Astrocyte (in vitro differentiated cells and primary cell): ENCODE results near the gene RNF150. TPM values are rescaled to one million over a fixed set of nuclear protein-coding genes. Genes with fewer than 3 reads are reported as not detected.

Experiments
- DNase-seq: peaks from one replicate; pipeline ENCODE4 v3.0.0-alpha.2; 2010; ENCODE audit warnings: low read depth
- FAIRE-seq: peaks from 2 replicates; lab custom pipeline; 2011; peaks lifted over from hg19 to GRCh38; lab: Jason Lieb, UNC
- H2AFZ ChIP-seq: 2 replicates; pipeline ENCODE4 v1.6.0; 2012; ENCODE audit warnings: low read depth, low read length, inconsistent platforms
- H3K27ac ChIP-seq: 2 replicates; pipeline ENCODE4 v1.5.1; 2011; ENCODE audit warnings: low read depth, low read length, inconsistent platforms
- H3K27me3 ChIP-seq: 2 replicates; pipeline ENCODE4 v1.6.0; 2011; ENCODE audit warnings: low read length, inconsistent platforms; ENCODE audit not compliant: insufficient read depth
- H3K36me3 ChIP-seq: 2 replicates; pipeline ENCODE4 v1.5.1; 2011; ENCODE audit warnings: low read length, inconsistent platforms; ENCODE audit not compliant: insufficient read depth
- H3K4me1 ChIP-seq: 2 replicates; pipeline ENCODE4 v1.5.1; 2011; ENCODE audit warnings: low read length, inconsistent platforms; ENCODE audit not compliant: insufficient read depth
- H3K4me2 ChIP-seq: 2 replicates; pipeline ENCODE4 v1.6.0; 2012; ENCODE audit warnings: low read length, inconsistent platforms
- H3K4me3 ChIP-seq: 2 replicates; pipeline ENCODE4 v1.5.1; 2011; ENCODE audit warnings: low read depth, mild to moderate bottlenecking, low read length, inconsistent platforms; ENCODE audit not compliant: insufficient read depth
- H3K79me2 ChIP-seq: 2 replicates; pipeline ENCODE4 v1.6.0; 2012; ENCODE audit warnings: mild to moderate bottlenecking, low read length, inconsistent platforms; ENCODE audit not compliant: insufficient read depth
- H3K9ac ChIP-seq: 2 replicates; pipeline ENCODE4 v1.6.0; 2012; ENCODE audit warnings: mild to moderate bottlenecking, low read length, inconsistent platforms
- H3K9me3 ChIP-seq: 2 replicates; pipeline ENCODE4 v1.5.1; 2012; ENCODE audit warnings: low read depth, mild to moderate bottlenecking, low read length, inconsistent platforms; ENCODE audit not compliant: insufficient read depth
- H4K20me1 ChIP-seq: 2 replicates; pipeline ENCODE4 v1.6.0; 2012; ENCODE audit warnings: low read length, inconsistent platforms; ENCODE audit not compliant: insufficient read depth
- H3K27ac Mint-ChIP-seq: one replicate; pipeline ENCODE4 v1.8.0; 2021; ENCODE audit warnings: mild to moderate bottlenecking, mixed read lengths; ENCODE audit not compliant: unreplicated experiment
- H3K27me3 Mint-ChIP-seq: one replicate; pipeline ENCODE4 v1.8.0; 2021; ENCODE audit warnings: low read depth, mixed read lengths; ENCODE audit not compliant: unreplicated experiment
- H3K36me3 Mint-ChIP-seq: one replicate; pipeline ENCODE4 v1.8.0; 2021; ENCODE audit warnings: low read depth, mixed read lengths; ENCODE audit not compliant: unreplicated experiment
- H3K4me1 Mint-ChIP-seq: one replicate; pipeline ENCODE4 v1.8.0; 2021; ENCODE audit warnings: low read depth, mixed read lengths; ENCODE audit not compliant: unreplicated experiment
- H3K4me3 Mint-ChIP-seq: one replicate; pipeline ENCODE4 v1.8.0; 2021; ENCODE audit warnings: mild to moderate bottlenecking, moderate library complexity, mixed read lengths; ENCODE audit not compliant: unreplicated experiment
- H3K9me3 Mint-ChIP-seq: one replicate; pipeline ENCODE4 v1.8.0; 2021; ENCODE audit warnings: mild to moderate bottlenecking, mixed read lengths; ENCODE audit not compliant: unreplicated experiment
- CTCF ChIP-seq: IDR thresholded peaks from 2 replicates; pipeline ENCODE4 v1.5.1; 2011; ENCODE audit warnings: low read depth, mild to moderate bottlenecking, inconsistent platforms, low read length, moderate library complexity; ENCODE audit not compliant: insufficient read depth
- EZH2 ChIP-seq: IDR thresholded peaks from 2 replicates; pipeline ENCODE4 v1.6.1; 2012; ENCODE audit warnings: mild to moderate bottlenecking, low read length, inconsistent platforms; ENCODE audit not compliant: insufficient read depth
- total RNA-seq: library from RNA; stranded (reverse); gene quantifications from 2 replicates; pipeline ENCODE4 v1.2.1, GENCODE V29; 2021

Gene RNF150
- total RNA-seq, 1 donor from 2014 or later: 5.2 TPM

- H3K27ac ChIP-seq: no peak overlapping the region
- H3K9ac ChIP-seq: no peak overlapping the region
- Mint-ChIP-seq H3K27me3 (no peaks in the 10 kb centered on the region), H3K36me3 (no peaks in the 10 kb centered on the region), H3K27ac (no peak overlapping the region), H3K4me3 (no peak overlapping the region), H3K4me1 (peaks cover 6% of the 10 kb centered on the region), H3K9me3 (no peaks in the 10 kb centered on the region)
- H2AFZ ChIP-seq: no peak overlapping the region
- no peaks in the 10 kb centered on the region for H3K27me3 ChIP-seq
- no peak overlapping the region for H3K4me3 ChIP-seq
- H3K4me2 ChIP-seq: peak overlapping the region; percentile 8
- FAIRE-seq (peak; percentile 81), DNase-seq (peak; percentile 83)
- no peaks in the 10 kb centered on the region for H3K9me3 ChIP-seq
- TF ChIP-seq CTCF: no peak
- no peak for TF ChIP-seq EZH2
- no peaks in the 10 kb centered on the region for H3K79me2 ChIP-seq
- no peaks in the 10 kb centered on the region for H3K36me3 ChIP-seq
- H4K20me1 ChIP-seq: no peaks in the 10 kb centered on the region
- peaks cover 5% of the 10 kb centered on the region for H3K4me1 ChIP-seq
Observed at GRCh38 chr4:141020801-141021261, 112.4 kb downstream of the RNF150 start.

- FAIRE-seq: no peak
- TF ChIP-seq EZH2 (no peak), CTCF (no peak)
Observed at GRCh38 chr4:141019768-141020167, 113.5 kb downstream of the RNF150 start.

GRCh38 chr4:141016117-141016798 lies 117.0 kb downstream of the RNF150 start:
- H2AFZ ChIP-seq: no peak overlapping the region
- H3K4me1 ChIP-seq: peaks cover 5% of the 10 kb centered on the region
- H3K36me3 ChIP-seq: no peaks in the 10 kb centered on the region
- no peak overlapping the region for H3K9ac ChIP-seq
- no peak overlapping the region for H3K4me3 ChIP-seq
- Mint-ChIP-seq H3K36me3 (no peaks in the 10 kb centered on the region), H3K4me3 (no peak overlapping the region), H3K27ac (no peak overlapping the region), H3K4me1 (peaks cover 6% of the 10 kb centered on the region), H3K9me3 (no peaks in the 10 kb centered on the region), H3K27me3 (no peaks in the 10 kb centered on the region)
- no peak for FAIRE-seq
- no peak for DNase-seq
- H4K20me1 ChIP-seq: no peaks in the 10 kb centered on the region
- no peaks in the 10 kb centered on the region for H3K9me3 ChIP-seq
- no peak overlapping the region for H3K4me2 ChIP-seq
- TF ChIP-seq EZH2 (no peak), CTCF (no peak)
- no peaks in the 10 kb centered on the region for H3K27me3 ChIP-seq
- no peak overlapping the region for H3K27ac ChIP-seq
- no peaks in the 10 kb centered on the region for H3K79me2 ChIP-seq

More at GRCh38 chr4:141019768-141020167, 113.5 kb downstream of the RNF150 start:
- Mint-ChIP-seq H3K9me3 (no peaks in the 10 kb centered on the region), H3K36me3 (no peaks in the 10 kb centered on the region), H3K27ac (no peak overlapping the region), H3K4me3 (no peak overlapping the region), H3K27me3 (no peaks in the 10 kb centered on the region), H3K4me1 (peaks cover 6% of the 10 kb centered on the region)
- no peak overlapping the region for H3K9ac ChIP-seq
- peaks cover 5% of the 10 kb centered on the region for H3K4me1 ChIP-seq
- no peaks in the 10 kb centered on the region for H4K20me1 ChIP-seq
- H3K4me3 ChIP-seq: no peak overlapping the region
- no peak overlapping the region for H3K27ac ChIP-seq
- H2AFZ ChIP-seq: no peak overlapping the region
- no peaks in the 10 kb centered on the region for H3K27me3 ChIP-seq
- H3K9me3 ChIP-seq: no peaks in the 10 kb centered on the region
- H3K4me2 ChIP-seq: no peak overlapping the region
- DNase-seq: no peak
- no peaks in the 10 kb centered on the region for H3K79me2 ChIP-seq
- no peaks in the 10 kb centered on the region for H3K36me3 ChIP-seq
